H1 (cell line): ENCODE measurements around the gene RASAL1. TPM values are rescaled to one million over a fixed set of nuclear protein-coding genes. Genes with fewer than 3 reads are reported as not detected.

Source experiments
- CTCF ChIA-PET: fragments of 300-600 bp; sonication (Branson Sonifier 250); formaldehyde crosslinking; loops from one replicate; lab custom pipeline; 2021; ENCODE audit not compliant: partially characterized antibody; lab: Charles Lee
- POLR2A ChIA-PET: fragments of 300-600 bp; sonication (Branson Sonifier 250); formaldehyde crosslinking; loops from one replicate; lab custom pipeline; 2021; ENCODE audit warnings: inconsistent platforms; ENCODE audit not compliant: partially characterized antibody; lab: Charles Lee
- DNase-seq, 2 experiments: peaks; one replicate each; pipeline versions ENCODE4 v3.0.0 to v3.0.0-alpha.2; 2010 to 2022; ENCODE audit warnings: low spot score in 2 of 2, low read depth in 1 of 2, mixed read lengths in 1 of 2
- FAIRE-seq: peaks from 2 replicates; lab custom pipeline; 2011; peaks lifted over from hg19 to GRCh38; lab: Jason Lieb, UNC
- H2AFZ ChIP-seq: 2 replicates; pipeline ENCODE4 v1.8.1; 2012; ENCODE audit warnings: low read length, inconsistent platforms
- H2AK5ac ChIP-seq: 2 replicates; pipeline ENCODE4 v1.6.1; 2013; ENCODE audit warnings: low read depth, low read length
- H2BK120ac ChIP-seq: replicated peaks from 2 replicates; pipeline ENCODE3; 2013; ENCODE audit warnings: low read depth, low read length, inconsistent platforms
- H2BK12ac ChIP-seq: 2 replicates; pipeline ENCODE4 v1.6.1; 2013; ENCODE audit warnings: low read depth, low read length
- H2BK15ac ChIP-seq: 2 replicates; pipeline ENCODE4 v1.6.1; 2013; ENCODE audit warnings: low read length
- H2BK20ac ChIP-seq: 2 replicates; pipeline ENCODE4 v1.6.1; 2013; ENCODE audit warnings: low read length
- H2BK5ac ChIP-seq: 2 replicates; pipeline ENCODE4 v1.6.1; 2013; ENCODE audit warnings: low read depth, low read length
- H3K14ac ChIP-seq: 2 replicates; pipeline ENCODE4 v1.6.1; 2013; ENCODE audit warnings: inconsistent platforms; ENCODE audit not compliant: insufficient read length
- H3K18ac ChIP-seq: 2 replicates; pipeline ENCODE4 v1.6.1; 2013; ENCODE audit warnings: low read length; ENCODE audit errors: extremely low read depth
- H3K23ac ChIP-seq: 2 replicates; pipeline ENCODE4 v1.6.1; 2013; ENCODE audit warnings: inconsistent platforms; ENCODE audit not compliant: insufficient read length
- H3K23me2 ChIP-seq: 2 replicates; pipeline ENCODE4 v1.6.1; 2013; ENCODE audit warnings: low read depth, low read length
- H3K27ac ChIP-seq: 2 replicates; pipeline ENCODE4 v1.6.1; 2011; ENCODE audit warnings: low read depth, low read length, inconsistent platforms
- H3K27me3 ChIP-seq, 4 experiments: replicated peaks in 1 of 4; 1 replicate in 1 of 4; 2 replicates in 3 of 4; pipeline versions ENCODE4 v1.6.1 to v1.8.1; 2011 to 2013; ENCODE audit warnings: low read length in 3 of 4, mild to moderate bottlenecking in 3 of 4, inconsistent platforms in 2 of 4, mixed read lengths in 2 of 4, moderate library complexity in 1 of 4; ENCODE audit not compliant: control insufficient read depth in 3 of 4, insufficient read depth in 3 of 4; ENCODE audit errors: extremely low read depth in 1 of 4
- H3K36me3 ChIP-seq, 4 experiments: 2 replicates each; pipeline versions ENCODE4 v1.6.1 to v1.8.1; 2011 to 2013; ENCODE audit warnings: mild to moderate bottlenecking in 4 of 4, low read length in 3 of 4, moderate library complexity in 2 of 4, control low read depth in 1 of 4, inconsistent platforms in 1 of 4; ENCODE audit not compliant: insufficient read depth in 4 of 4, control insufficient read depth in 2 of 4
- H3K4ac ChIP-seq: replicated peaks from 2 replicates; pipeline ENCODE3; 2013; ENCODE audit warnings: low read length, low read depth, mixed read lengths, inconsistent platforms; ENCODE audit not compliant: insufficient read length
- H3K4me1 ChIP-seq, 4 experiments: replicated peaks in 1 of 4; 1 replicate in 1 of 4; 2 replicates in 3 of 4; pipeline versions ENCODE4 v1.6.1 to v1.8.1; 2011 to 2013; ENCODE audit warnings: low read length in 3 of 4, inconsistent platforms in 2 of 4, mixed read lengths in 1 of 4; ENCODE audit not compliant: insufficient read depth in 4 of 4, control insufficient read depth in 3 of 4
- H3K4me2 ChIP-seq, 2 experiments: 2 replicates each; pipeline versions ENCODE4 v1.6.1 to v1.8.1; 2011 to 2013; ENCODE audit warnings: low read depth in 2 of 2, low read length in 2 of 2, control low read depth in 1 of 2, inconsistent platforms in 1 of 2, mild to moderate bottlenecking in 1 of 2; ENCODE audit not compliant: insufficient read depth in 1 of 2
- H3K4me3 ChIP-seq, 4 experiments: fragments of 200-600, 300-600 bp in 1 of 4; sonication (generic), shearing (Covaris generic), sonication (Bioruptor Twin) in 1 of 4; 2 replicates each; pipeline versions ENCODE4 v1.5.1 to v1.8.1; 2011 to 2016; ENCODE audit warnings: low read length in 4 of 4, low read depth in 3 of 4, control low read depth in 2 of 4, inconsistent platforms in 2 of 4, mild to moderate bottlenecking in 2 of 4, mixed read lengths in 1 of 4, moderate library complexity in 1 of 4; ENCODE audit not compliant: insufficient read depth in 2 of 4; ENCODE audit errors: extremely low read depth in 1 of 4
- H3K56ac ChIP-seq: replicated peaks from 2 replicates; pipeline ENCODE3; 2013; ENCODE audit warnings: low read depth, mild to moderate bottlenecking, mixed read lengths, low read length, inconsistent platforms; ENCODE audit not compliant: insufficient read length
- H3K79me1 ChIP-seq: 2 replicates; pipeline ENCODE4 v1.6.1; 2013; ENCODE audit warnings: low read depth, low read length, control low read depth
- H3K79me2 ChIP-seq, 2 experiments: 2 replicates each; pipeline versions ENCODE4 v1.6.1 to v1.8.1; 2012 to 2013; ENCODE audit warnings: low read length in 2 of 2, mild to moderate bottlenecking in 2 of 2, inconsistent platforms in 1 of 2; ENCODE audit not compliant: insufficient read depth in 2 of 2, control insufficient read depth in 1 of 2
- H3K9ac ChIP-seq, 4 experiments: replicated peaks in 1 of 4; 1 replicate in 1 of 4; 2 replicates in 3 of 4; pipeline versions ENCODE4 v1.6.1 to v1.8.1; 2011 to 2013; ENCODE audit warnings: low read depth in 3 of 4, low read length in 3 of 4, control low read depth in 2 of 4, mild to moderate bottlenecking in 2 of 4, moderate library complexity in 2 of 4, inconsistent platforms in 1 of 4; ENCODE audit errors: extremely low read depth in 1 of 4
- H3K9me3 ChIP-seq, 2 experiments: 2 replicates each; pipeline versions ENCODE4 v1.6.1 to v1.8.1; 2012 to 2013; ENCODE audit warnings: mild to moderate bottlenecking in 2 of 2, moderate library complexity in 2 of 2, control low read depth in 1 of 2, inconsistent platforms in 1 of 2, low read depth in 1 of 2, low read length in 1 of 2, mixed read lengths in 1 of 2; ENCODE audit not compliant: insufficient read depth in 2 of 2
- H4K20me1 ChIP-seq, 2 experiments: replicated peaks in 1 of 2; 2 replicates each; pipeline versions ENCODE3 to v1.8.1; 2011 to 2013; ENCODE audit warnings: inconsistent platforms in 2 of 2, low read length in 2 of 2, mild to moderate bottlenecking in 1 of 2; ENCODE audit not compliant: insufficient read depth in 2 of 2, control insufficient read depth in 1 of 2
- H4K5ac ChIP-seq: 2 replicates; pipeline ENCODE4 v1.6.1; 2013; ENCODE audit warnings: low read length, low read depth, mixed read lengths, inconsistent platforms; ENCODE audit not compliant: insufficient read length
- H4K8ac ChIP-seq: 2 replicates; pipeline ENCODE4 v1.8.0; 2013; ENCODE audit warnings: mild to moderate bottlenecking, moderate library complexity, low read length, inconsistent platforms; ENCODE audit not compliant: insufficient read depth; ENCODE audit errors: extremely low read depth
- H4K91ac ChIP-seq: replicated peaks from 2 replicates; pipeline ENCODE3; 2013; ENCODE audit warnings: low read length, mixed read lengths, inconsistent platforms; ENCODE audit not compliant: insufficient read length
- BCL11A ChIP-seq, 2 experiments: IDR thresholded peaks; one replicate each; pipeline ENCODE4 v1.6.1; 2011; ENCODE audit warnings: low read depth in 2 of 2, low read length in 2 of 2, mild to moderate bottlenecking in 2 of 2
- CEBPB ChIP-seq: IDR thresholded peaks from 2 replicates; pipeline ENCODE4 v1.6.1; 2012; ENCODE audit warnings: low read depth, low read length
- GTF2F1 ChIP-seq: IDR thresholded peaks from 2 replicates; pipeline ENCODE4 v1.6.1; 2012; ENCODE audit warnings: low read depth, low read length, improper control_type of control experiment, borderline replicate concordance
- POLR2A ChIP-seq, 2 experiments: IDR thresholded peaks; 1 replicate in 1 of 2; 2 replicates in 1 of 2; pipeline ENCODE4 v1.6.1; 2011; ENCODE audit warnings: low read depth in 2 of 2, low read length in 2 of 2, mild to moderate bottlenecking in 2 of 2; ENCODE audit errors: control extremely low read depth in 1 of 2
- SP2 ChIP-seq: IDR thresholded peaks from 2 replicates; pipeline ENCODE4 v1.6.1; 2012; ENCODE audit warnings: mild to moderate bottlenecking, low read length, inconsistent platforms
- SUZ12 ChIP-seq: fragments of 200-600 bp; sonication (generic); IDR thresholded peaks from 2 replicates; pipeline ENCODE4 v1.6.1; 2012; ENCODE audit warnings: mild to moderate bottlenecking, inconsistent platforms, low read length, moderate library complexity, mixed read lengths
- WGBS, 2 experiments: shearing (Covaris generic) in 1 of 2; methylation state at CpG; one replicate each; pipeline versions ENCODE4 v1.1.6 to v1.1.7; 2013 to 2015; ENCODE audit warnings: low lambda C conversion rate in 2 of 2, mixed read lengths in 2 of 2, inconsistent platforms in 1 of 2, low coverage in 1 of 2, missing lambda C conversion rate in 1 of 2; ENCODE audit not compliant: insufficient replicate concordance in 2 of 2, insufficient coverage in 1 of 2, insufficient read length in 1 of 2; ENCODE audit errors: extremely low coverage in 1 of 2, missing lambda C conversion rate in 1 of 2; 5-methylcytosine and 5-hydroxymethylcytosine counted together
- polyA plus RNA-seq, 7 experiments: library from polyadenylated mRNA; depleted of rRNA in 3 of 7; stranded (reverse) in 5 of 7; unstranded in 2 of 7; fragments of >200 nt in 5 of 7; fragments of 200-250 nt in 2 of 7; gene quantifications; 1 replicate in 5 of 7; 2 replicates in 1 of 7; 4 replicates in 1 of 7; pipeline versions ENCODE4 v1.2.1 to v1.2.3, GENCODE V29; 2011 to 2013; ENCODE audit warnings: missing spikeins in 2 of 7, mixed read lengths in 2 of 7
- total RNA-seq: library from RNA; stranded (reverse); fragmentation: NEBNext Ultra II Directional; extraction: Animal tissue kit (Norgen Biotek cat#: 25700); gene quantifications from 2 replicates; pipeline ENCODE4 v1.2.1, GENCODE V29; 2021

RASAL1 gene
- total and polyA plus RNA-seq, 2 of the 8 experiments (the other 6 are each of a cell fraction or from before 2014, with no cell fraction given), result 3.7 to 5.0 TPM

- H3K56ac ChIP-seq, result no peak overlapping the region
- FAIRE-seq, result no peak
- H3K27ac ChIP-seq, result no peak overlapping the region
- H3K4me1 ChIP-seq, result peaks cover 0 to 14% (median 6%) of the 10 kb centered on the region in 4 experiments; a peak in 5 of 7 replicates
- no peak overlapping the region for H3K18ac ChIP-seq
- H3K79me1 ChIP-seq, result no peaks in the 10 kb centered on the region
- H4K20me1 ChIP-seq, result peaks cover 0 to 2% of the 10 kb centered on the region in 2 experiments
- TF ChIP-seq POLR2A (IDR thresholded peaks at IDR 0.05; ENCODE audit: control extremely low read depth in 1 of 2, low read depth in 2 of 2, low read length in 2 of 2) (no peak), SUZ12 (no peak), SP2 (no peak), CEBPB (no peak), GTF2F1 (no peak), BCL11A (IDR thresholded peaks at IDR 0.05; ENCODE audit: low read depth in 2 of 2, low read length in 2 of 2) (no peak)
- peaks cover 3% of the 10 kb centered on the region; the same call in 1 of the 2 replicates for H3K23me2 ChIP-seq
- H3K36me3 ChIP-seq, result no peaks in the 10 kb centered on the region
- no peak overlapping the region for H2AK5ac ChIP-seq
- no peaks in the 10 kb centered on the region for H3K27me3 ChIP-seq
- no peak overlapping the region for H2AFZ ChIP-seq
- H4K8ac ChIP-seq, result no peak overlapping the region
- H3K14ac ChIP-seq, result no peak overlapping the region
- no peak for DNase-seq
- H3K4me3 ChIP-seq, result no peak overlapping the region
- no peak overlapping the region for H2BK15ac ChIP-seq
- no peak overlapping the region for H3K9ac ChIP-seq
- ChIA-PET CTCF (interaction anchor here (1.1 to 8.8 kb wide), 3 partner anchors 35 to 88 kb away, joined by 4 to 139 read pairs (median 5); no protein-coding TSS in a partner anchor), POLR2A (no interaction called here)
- H2BK120ac ChIP-seq, result no peak overlapping the region
- no peak overlapping the region for H2BK20ac ChIP-seq
- no peak overlapping the region for H2BK12ac ChIP-seq
- H4K91ac ChIP-seq, result no peak overlapping the region
- H3K79me2 ChIP-seq, result no peaks in the 10 kb centered on the region
- no peak overlapping the region for H3K4ac ChIP-seq
- H3K9me3 ChIP-seq, result no peaks in the 10 kb centered on the region
- no peak overlapping the region for H3K23ac ChIP-seq
- WGBS, 2 experiments, result 68% methylated on average over 6 of the region's 6 CpGs; no CpG with 5 or more reads in 1 of the 2 experiments
- no peak overlapping the region for H2BK5ac ChIP-seq
- no peak overlapping the region for H4K5ac ChIP-seq
- H3K4me2 ChIP-seq, result no peak overlapping the region
Measured at GRCh38 chr12:113095405-113095804, 40.2 kb downstream of the RASAL1 start.
